Endothelial cell of hepatic sinusoid (primary cell): ENCODE results near the gene LHFPL2.
"Not testable (repeated sequence)": the region's sequence is repeated elsewhere in the genome, so short reads cannot be mapped to it uniquely, and the experiment has no call there.

ENCODE experiments used
- in situ Hi-C: cut with HindIII; loops from 2 replicates; pipeline ENCODE4 v1.10.0; 2017; ENCODE audit warnings: low sequenced_read_pairs

Gene LHFPL2

DNA sequence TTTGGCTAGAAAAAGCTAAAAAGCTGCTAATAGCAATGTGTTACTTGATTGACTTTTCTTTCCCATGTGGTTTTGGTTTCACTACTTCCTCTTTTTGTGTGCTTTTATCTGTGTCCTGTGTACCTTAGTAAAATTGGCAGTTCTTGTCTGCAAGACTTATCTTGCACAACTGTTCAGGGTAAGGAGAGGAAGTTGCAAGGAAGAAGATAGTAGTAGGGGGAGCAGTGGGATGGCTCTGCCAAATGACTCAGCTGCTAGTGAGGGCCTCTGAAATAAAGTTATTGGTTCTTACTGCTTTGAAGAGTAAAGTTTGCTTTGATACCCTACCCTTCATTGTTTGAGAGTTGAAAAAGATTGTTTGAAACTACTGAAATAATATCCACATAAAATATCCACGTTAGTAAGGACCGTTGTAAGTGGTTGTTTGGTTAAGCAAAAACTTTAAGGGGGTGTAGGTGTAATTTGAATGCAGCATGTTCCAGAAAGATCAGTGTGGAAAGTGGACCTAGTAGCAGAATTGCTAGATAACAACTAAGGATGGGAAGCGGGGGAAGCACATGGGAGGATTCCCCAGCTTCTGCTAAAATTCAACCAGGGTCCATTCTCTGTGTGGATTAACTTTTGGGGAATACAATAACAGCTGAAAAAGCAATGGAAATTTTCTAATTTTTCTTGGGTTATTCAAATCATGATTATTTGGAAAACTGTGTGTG, 164.6 kb downstream of the LHFPL2 start:
- in situ Hi-C loops: no loop called here

DNA sequence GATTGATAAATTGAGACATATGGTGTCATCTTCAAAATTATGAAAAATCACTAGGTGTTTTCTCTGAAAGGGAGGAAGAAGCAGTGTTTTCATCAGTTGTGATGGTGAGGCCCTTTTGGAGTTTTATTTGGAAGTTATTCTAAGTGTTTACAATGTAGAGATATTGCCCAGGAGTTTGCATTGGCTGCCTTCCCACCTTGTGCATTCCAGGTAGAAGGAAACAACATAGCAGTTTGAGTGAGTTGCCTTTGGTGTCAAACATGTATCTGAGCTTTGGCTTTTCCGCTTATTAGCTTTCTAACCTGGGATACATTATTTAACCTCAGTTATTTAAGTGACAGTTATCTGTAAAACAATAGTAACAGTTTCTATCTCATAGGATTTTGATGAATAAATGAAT, 165.6 kb downstream of the LHFPL2 start:
- in situ Hi-C loops: no loop called here

DNA sequence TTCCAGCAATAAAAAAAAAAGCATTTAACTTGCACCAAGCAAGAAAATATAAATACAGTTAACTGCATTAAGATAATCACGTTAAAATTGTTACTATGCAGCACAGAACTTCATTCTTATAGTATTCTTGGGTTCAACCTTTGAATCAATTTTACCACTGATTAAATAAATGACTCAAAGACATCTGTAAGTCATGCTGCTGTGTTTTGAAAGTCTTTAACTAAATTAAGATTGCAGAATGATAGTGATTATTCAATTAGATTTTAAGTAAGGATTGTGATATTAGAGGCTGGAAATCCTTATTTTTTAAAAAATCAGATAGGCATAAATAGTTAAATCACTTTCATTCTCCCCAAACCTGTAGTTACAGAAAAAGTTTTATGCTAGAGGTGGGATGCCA, 171.8 kb downstream of the LHFPL2 start:
- in situ Hi-C loops: no loop called here

DNA sequence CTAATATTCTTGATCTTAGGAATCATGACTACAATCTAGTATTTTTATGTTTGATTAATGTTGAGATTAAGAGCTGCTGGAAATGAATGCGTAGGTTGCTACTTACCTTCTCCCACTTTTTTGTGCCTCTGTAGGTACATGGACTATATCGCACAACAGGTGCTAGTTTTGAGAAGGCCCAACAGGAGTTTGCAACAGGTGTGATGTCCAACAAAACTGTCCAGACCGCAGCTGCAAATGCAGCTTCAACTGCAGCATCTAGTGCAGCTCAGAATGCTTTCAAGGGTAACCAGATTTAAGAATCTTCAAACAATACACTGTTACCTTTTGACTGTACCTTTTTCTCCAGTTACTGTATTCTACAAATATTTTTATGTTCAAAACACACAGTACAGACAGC, 173.2 kb downstream of the LHFPL2 start:
- in situ Hi-C loops: no loop called here

DNA sequence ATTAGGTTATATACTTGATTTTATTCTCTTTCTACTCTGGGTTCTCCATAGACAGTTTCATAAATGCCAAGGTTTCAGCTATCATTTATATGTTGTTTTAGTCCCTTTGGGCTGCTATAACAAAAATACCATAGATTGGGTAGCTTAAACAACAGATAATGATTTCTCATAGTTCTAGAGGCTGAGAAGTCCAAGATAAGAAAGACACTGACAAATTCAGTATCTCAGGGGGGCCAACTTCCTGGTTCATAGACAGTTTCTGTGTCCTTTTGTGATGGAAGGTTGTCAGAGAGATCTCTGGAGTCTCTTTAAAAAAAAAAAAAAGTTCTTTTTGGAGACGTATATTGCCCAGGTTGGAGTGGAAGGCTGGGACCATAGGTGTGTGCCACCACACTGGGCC, 174.8 kb downstream of the LHFPL2 start:
- in situ Hi-C loops: no loop called here

DNA sequence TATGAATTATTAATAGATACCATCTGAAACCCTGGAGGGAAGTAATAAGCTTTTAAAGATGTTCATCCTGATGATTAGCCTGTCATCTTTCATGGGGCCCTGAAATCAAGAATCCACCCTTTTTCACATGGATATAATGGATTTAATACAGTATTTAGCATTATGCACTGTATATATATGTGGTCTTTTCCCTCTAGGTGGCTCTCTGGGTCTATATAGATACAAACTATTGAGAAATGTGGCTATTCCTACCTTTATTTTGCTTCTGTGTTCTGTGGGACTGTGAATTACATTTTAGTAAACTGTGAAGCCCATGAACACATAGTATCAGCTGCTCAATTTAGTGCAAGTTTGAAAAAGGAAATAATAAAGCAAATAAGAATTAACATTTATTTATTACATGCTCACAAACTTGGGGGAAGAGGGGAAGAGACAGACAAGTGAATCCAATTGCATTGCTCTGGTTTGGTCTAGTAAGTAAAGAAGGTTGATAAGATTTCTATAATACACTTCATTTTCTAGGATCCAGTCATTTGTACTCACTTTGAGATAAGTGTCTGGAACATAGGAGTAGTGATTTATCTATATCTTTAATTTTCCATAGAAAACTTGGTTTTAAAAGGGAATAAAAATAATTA, 176.0 kb downstream of the LHFPL2 start:
- in situ Hi-C loops: no loop called here

DNA sequence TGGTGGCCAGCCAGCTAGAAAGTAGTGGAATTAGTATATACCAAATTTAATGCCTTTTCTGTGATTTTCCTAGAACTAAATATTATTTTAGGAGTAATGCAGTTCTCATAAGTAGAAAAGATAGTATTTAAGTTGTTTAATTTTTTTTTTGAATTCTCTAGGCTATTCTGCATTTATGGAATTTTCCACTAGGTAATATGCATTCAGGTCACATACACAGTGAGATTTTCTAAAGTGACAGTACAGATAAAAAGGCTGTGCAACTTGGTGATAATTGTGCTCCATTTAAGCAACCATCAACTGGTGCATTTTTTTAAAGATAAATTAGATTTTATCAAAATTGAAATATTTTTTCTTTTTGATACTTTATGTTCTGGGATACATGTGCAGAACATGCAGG, 176.7 kb downstream of the LHFPL2 start:
- in situ Hi-C loops: no loop called here

DNA sequence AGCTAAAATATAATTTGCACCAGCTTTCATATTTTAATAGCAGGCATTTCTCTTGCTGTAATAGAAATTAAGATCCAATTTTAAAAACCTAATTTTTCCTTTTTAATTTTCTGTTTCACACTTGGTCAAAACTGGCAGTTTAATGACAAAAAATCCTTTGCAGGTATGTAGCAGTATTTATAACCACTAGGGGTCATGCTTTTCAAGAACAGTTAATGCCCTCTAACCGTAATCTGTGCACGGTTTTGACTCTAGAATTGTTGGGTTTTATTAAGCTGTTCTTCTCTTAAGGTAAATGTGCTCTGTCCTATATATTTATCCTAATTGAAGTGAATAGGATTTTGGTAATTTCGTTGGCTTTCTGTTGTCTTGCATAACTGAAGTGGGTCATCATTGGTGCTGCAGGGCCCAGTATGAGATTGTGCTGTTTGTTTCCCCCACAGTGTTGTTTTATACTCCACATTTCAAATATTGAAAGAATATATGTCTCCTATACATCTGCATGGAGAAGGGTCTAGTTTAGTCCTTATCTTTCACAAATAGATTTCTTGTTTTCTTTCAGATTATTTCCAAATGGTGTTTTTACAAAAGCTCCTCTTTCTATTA, 180.7 kb downstream of the LHFPL2 start:
- in situ Hi-C loops: no loop called here

DNA sequence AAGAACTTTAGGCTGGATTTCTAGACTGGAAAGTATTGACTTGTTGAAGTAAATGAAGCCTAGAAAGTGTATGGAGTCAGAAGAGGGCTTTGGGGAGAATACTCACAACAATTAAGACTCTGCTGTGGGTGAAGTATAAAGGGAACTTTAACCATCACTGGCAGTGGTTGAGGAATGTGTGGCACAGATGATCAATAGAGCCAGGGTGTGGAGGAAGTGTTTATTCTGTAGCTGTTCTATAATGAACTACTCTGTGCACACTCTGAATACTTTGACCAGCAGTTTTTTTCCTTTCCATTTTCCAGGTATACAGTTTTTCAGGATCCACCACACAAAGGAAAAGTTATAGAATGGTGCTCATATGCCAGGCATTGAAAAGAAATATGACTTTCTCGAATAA, 181.4 kb downstream of the LHFPL2 start:
- in situ Hi-C loops: no loop called here

DNA sequence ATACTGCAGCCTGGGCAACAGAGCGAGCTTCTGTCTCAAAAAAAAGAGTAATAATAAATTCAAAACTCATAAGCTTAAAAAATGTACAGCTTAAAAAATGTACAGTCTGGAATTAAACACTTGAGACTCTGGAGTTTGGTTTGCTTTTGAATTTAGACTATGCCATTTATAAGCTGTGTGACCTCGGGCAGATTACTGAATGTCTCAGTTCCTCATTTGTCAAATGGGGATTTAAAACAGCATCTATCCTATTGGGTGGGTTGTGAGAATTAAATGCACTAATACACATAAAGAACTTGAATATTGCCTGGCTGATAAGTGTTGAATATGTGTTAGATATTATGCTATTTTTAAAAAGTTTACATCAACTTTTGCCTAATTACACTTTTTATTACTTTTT, 189.7 kb downstream of the LHFPL2 start:
- in situ Hi-C loops: no loop called here

DNA sequence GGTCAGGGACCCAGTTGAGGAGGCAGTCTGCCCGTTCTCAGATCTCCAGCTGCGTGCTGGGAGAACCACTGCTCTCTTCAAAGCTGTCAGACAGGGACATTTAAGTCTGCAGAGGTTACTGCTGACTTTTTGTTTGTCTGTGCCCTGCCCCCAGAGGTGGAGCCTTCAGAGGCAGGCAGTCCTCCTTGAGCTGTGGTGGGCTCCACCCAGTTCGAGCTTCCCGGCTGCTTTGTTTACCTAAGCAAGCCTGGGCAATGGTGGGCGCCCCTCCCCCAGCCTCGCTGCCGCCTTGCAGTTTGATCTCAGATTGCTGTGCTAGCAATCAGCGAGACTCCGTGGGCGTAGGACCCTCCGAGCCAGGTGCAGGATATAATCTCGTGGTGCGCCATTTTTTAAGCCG, 191.1 kb downstream of the LHFPL2 start:
- in situ Hi-C loops: not testable (repeated sequence)

DNA sequence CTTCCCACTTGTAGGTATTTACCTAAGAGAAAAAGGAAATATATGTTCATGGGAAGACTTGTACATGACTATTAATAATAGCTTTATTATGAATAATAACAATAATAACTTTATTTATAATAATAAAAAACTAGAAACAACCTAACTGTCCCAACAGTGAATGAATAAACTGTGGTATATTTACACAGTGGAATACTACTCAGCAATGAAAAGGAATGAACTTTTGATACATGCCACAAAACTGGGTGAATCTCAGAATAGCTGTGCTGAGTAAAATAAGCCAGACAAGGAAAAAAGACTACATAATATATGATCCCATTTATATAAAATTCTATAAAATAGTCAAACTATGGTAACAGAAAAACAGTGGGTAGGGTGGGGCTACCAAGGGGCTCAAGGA, 199.5 kb downstream of the LHFPL2 start:
- in situ Hi-C loops: no loop called here

DNA sequence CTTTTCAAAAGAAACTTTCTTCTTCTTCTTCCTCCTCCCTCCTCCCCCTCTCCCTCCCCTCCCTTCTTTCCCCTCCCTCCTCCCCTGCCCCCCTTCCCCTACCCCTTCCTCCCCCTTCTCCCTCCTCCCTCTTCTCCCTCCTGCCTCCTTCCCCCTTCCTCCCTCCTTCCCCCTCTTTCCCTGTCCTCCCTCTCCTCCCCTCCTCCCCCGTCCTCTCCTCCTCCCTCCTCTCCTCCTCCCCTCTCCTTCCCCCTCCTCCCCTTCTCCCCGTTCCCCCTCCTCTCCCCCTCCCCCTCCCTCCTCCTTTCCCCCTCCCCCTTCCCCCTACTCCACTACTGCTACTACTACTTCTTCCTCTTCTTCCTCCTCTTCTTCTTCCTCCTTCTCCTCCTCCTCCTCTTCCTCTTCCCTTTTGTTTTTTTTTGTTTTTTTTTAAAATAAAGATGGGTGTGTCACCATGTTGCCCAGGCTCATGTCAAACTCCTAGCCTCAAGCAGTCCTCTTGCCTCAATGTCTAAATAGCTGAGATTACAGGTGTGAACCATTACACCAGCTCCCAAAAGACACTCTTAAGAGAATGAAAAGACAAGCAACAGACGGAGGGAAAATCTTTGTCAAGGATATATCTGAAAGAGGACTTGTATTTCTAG, 200.7 kb downstream of the LHFPL2 start:
- in situ Hi-C loops: no loop called here
